ENCODE measurements around the gene PHYKPL.

The PHYKPL gene

DNA sequence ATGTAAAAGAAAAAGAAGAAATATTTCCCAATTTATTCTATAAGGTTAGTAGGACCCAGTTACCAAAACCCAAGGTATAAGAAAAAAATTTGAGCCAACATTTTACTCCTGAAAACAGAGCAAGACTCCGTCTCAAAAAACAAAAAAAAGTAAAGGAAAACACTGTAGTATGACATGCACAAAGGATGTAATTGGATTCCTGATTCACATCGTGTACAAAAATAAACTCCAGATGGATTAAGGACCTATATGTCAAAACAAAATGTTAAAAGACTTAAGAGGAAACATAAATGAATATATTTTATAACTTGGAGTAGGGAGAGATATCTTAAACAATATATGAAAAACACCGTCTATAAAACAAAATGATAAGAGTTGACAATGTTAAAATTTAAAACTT, 13.8 kb downstream of the PHYKPL start:
- Histone ChIP-seq H3K4me2 (no peak overlapping the region), H3K4me3 (IDR thresholded peaks at IDR 0.05; ENCODE audit: insufficient read depth, low read depth, low read length) (no peak overlapping the region), H3K27me3 (ENCODE audit: insufficient read depth, low read depth) (no peaks in the 10 kb centered on the region), H3K79me2 (ENCODE audit: insufficient read depth, low read depth) (no peaks in the 10 kb centered on the region), H3K27ac (no peak overlapping the region), H3K4me1 (ENCODE audit: low read depth, poor library complexity, severe bottlenecking) (no peaks in the 10 kb centered on the region), H4K20me1 (ENCODE audit: insufficient read depth) (no peaks in the 10 kb centered on the region), H3K36me3 (ENCODE audit: insufficient read depth) (no peaks in the 10 kb centered on the region), H3K9ac (no peak overlapping the region), H2AFZ (ENCODE audit: low read depth) (no peak overlapping the region)
- no peak for TF ChIP-seq CTCF (conservative IDR thresholded peaks at IDR 0.05; ENCODE audit: low read depth, low read length)

- Histone ChIP-seq H3K36me3 (ENCODE audit: insufficient read depth) (no peaks in the 10 kb centered on the region), H3K9ac (no peak overlapping the region)
These were observed 14.3 kb downstream of the PHYKPL start for GRCh38 chr5:178218237-178218776.

DNA sequence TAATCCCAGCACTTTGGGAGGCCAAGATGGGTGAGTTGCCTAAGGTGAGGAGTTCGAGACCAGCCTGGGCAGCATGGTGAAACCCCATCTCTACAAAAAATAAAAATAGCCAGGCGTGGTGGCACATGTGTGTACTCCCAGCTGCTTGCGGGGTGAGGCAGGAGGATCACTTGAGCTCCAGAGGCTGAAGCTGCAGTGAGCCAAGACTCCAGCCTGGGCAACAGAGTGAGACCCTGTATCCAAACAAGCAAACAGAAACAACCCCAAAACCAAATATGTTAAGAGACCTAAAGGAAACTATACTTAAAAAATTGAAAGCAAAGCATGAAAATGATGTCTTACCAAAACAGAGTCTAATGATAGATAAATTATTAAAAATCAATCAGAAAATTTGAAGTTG, 15.8 kb downstream of the PHYKPL start:
- H3K4me2 ChIP-seq = no peak overlapping the region
- no peak overlapping the region for H2AFZ ChIP-seq (ENCODE audit: low read depth)
- no peak for TF ChIP-seq CTCF (conservative IDR thresholded peaks at IDR 0.05; ENCODE audit: low read depth, low read length)
- H3K27me3 ChIP-seq (ENCODE audit: insufficient read depth, low read depth) = no peaks in the 10 kb centered on the region
- H3K4me1 ChIP-seq (ENCODE audit: low read depth, poor library complexity, severe bottlenecking) = no peaks in the 10 kb centered on the region
- no peaks in the 10 kb centered on the region for H3K79me2 ChIP-seq (ENCODE audit: insufficient read depth, low read depth)
- no peak overlapping the region for H3K4me3 ChIP-seq (IDR thresholded peaks at IDR 0.05; ENCODE audit: insufficient read depth, low read depth, low read length)
- H3K9ac ChIP-seq = no peak overlapping the region
- H3K27ac ChIP-seq = no peak overlapping the region
- H4K20me1 ChIP-seq (ENCODE audit: insufficient read depth) = no peaks in the 10 kb centered on the region
- H3K36me3 ChIP-seq (ENCODE audit: insufficient read depth) = no peaks in the 10 kb centered on the region

More at GRCh38 chr5:178218237-178218776, 14.3 kb downstream of the PHYKPL start:
- Histone ChIP-seq H3K4me1 (ENCODE audit: low read depth, poor library complexity, severe bottlenecking) (no peaks in the 10 kb centered on the region), H3K4me3 (IDR thresholded peaks at IDR 0.05; ENCODE audit: insufficient read depth, low read depth, low read length) (no peak overlapping the region), H3K27ac (no peak overlapping the region), H3K27me3 (ENCODE audit: insufficient read depth, low read depth) (no peaks in the 10 kb centered on the region), H3K79me2 (ENCODE audit: insufficient read depth, low read depth) (no peaks in the 10 kb centered on the region), H4K20me1 (ENCODE audit: insufficient read depth) (no peaks in the 10 kb centered on the region), H2AFZ (ENCODE audit: low read depth) (no peak overlapping the region), H3K4me2 (no peak overlapping the region)
- TF ChIP-seq CTCF (conservative IDR thresholded peaks at IDR 0.05; ENCODE audit: low read depth, low read length) = no peak

- Histone ChIP-seq H3K79me2 (ENCODE audit: insufficient read depth, low read depth) (no peaks in the 10 kb centered on the region), H3K27ac (no peak overlapping the region), H3K27me3 (ENCODE audit: insufficient read depth, low read depth) (no peaks in the 10 kb centered on the region), H3K4me1 (ENCODE audit: low read depth, poor library complexity, severe bottlenecking) (no peaks in the 10 kb centered on the region), H3K9ac (no peak overlapping the region), H4K20me1 (ENCODE audit: insufficient read depth) (no peaks in the 10 kb centered on the region), H3K36me3 (ENCODE audit: insufficient read depth) (no peaks in the 10 kb centered on the region), H2AFZ (ENCODE audit: low read depth) (no peak overlapping the region), H3K4me3 (IDR thresholded peaks at IDR 0.05; ENCODE audit: insufficient read depth, low read depth, low read length) (no peak overlapping the region), H3K4me2 (no peak overlapping the region)
- no peak for TF ChIP-seq CTCF (conservative IDR thresholded peaks at IDR 0.05; ENCODE audit: low read depth, low read length)
These were observed 16.5 kb downstream of the PHYKPL start for GRCh38 chr5:178216088-178216534.

Data from KMS-11 (cell line).